Activated T-helper 1 cell treated with anti-CD3 and anti-CD28 coated beads, Interleukin-12 subunit alpha, Interleukin-12 subunit beta, Interleukin-2, Interleukin-4 antibody, amounts not matched to agents 30 ng/mL and 10 ng/mL and 1 ng/mL, durations not matched to agents 14 hours and 24 hours and 36 hours (primary cell): ENCODE measurements around the gene SNED1. TPM values are rescaled to one million over a fixed set of nuclear protein-coding genes. Genes with fewer than 3 reads are reported as not detected.

ENCODE experiments used
- DNase-seq: peaks from one replicate; pipeline ENCODE4 v3.0.0; 2021; ENCODE audit warnings: low spot score
- H3K27ac Mint-ChIP-seq: one replicate; pipeline ENCODE4 v1.8.0; 2021; ENCODE audit warnings: mild to moderate bottlenecking, mixed read lengths
- H3K27me3 Mint-ChIP-seq: one replicate; pipeline ENCODE4 v1.8.0; 2022; ENCODE audit warnings: mild to moderate bottlenecking, moderate library complexity, mixed read lengths; ENCODE audit not compliant: insufficient read depth
- H3K36me3 Mint-ChIP-seq: one replicate; pipeline ENCODE4 v1.8.0; 2021; ENCODE audit warnings: low read depth, mixed read lengths
- H3K4me1 Mint-ChIP-seq: one replicate; pipeline ENCODE4 v1.8.0; 2021; ENCODE audit warnings: low read depth, mixed read lengths
- H3K4me3 Mint-ChIP-seq: one replicate; pipeline ENCODE4 v1.8.0; 2021; ENCODE audit warnings: mild to moderate bottlenecking, moderate library complexity, mixed read lengths
- H3K9me3 Mint-ChIP-seq: one replicate; pipeline ENCODE4 v1.8.0; 2021; ENCODE audit warnings: mixed read lengths
- intact Hi-C: fragments of 100-400 bp; cut with micrococcal nuclease; formaldehyde crosslinking; loops from one replicate; pipeline ENCODE4 v1.15.1; 2024
- total RNA-seq: library from RNA; stranded (reverse); gene quantifications from 2 replicates; pipeline ENCODE4 v1.2.3, GENCODE V29; 2022

SNED1 gene
- total RNA-seq, 1 donor from 2014 or later, result 2.5 TPM

GRCh38 chr2:241074901-241075540, 76.6 kb downstream of the SNED1 start:
- intact Hi-C loops, result no loop called here
- peaks cover 5% of the 10 kb centered on the region for H3K36me3 Mint-ChIP-seq
- no peak overlapping the region for H3K4me3 Mint-ChIP-seq
- no peak for DNase-seq
- H3K27ac Mint-ChIP-seq, result no peak overlapping the region
- no peaks in the 10 kb centered on the region for H3K27me3 Mint-ChIP-seq
- no peaks in the 10 kb centered on the region for H3K4me1 Mint-ChIP-seq
- H3K9me3 Mint-ChIP-seq, result no peaks in the 10 kb centered on the region

DNA sequence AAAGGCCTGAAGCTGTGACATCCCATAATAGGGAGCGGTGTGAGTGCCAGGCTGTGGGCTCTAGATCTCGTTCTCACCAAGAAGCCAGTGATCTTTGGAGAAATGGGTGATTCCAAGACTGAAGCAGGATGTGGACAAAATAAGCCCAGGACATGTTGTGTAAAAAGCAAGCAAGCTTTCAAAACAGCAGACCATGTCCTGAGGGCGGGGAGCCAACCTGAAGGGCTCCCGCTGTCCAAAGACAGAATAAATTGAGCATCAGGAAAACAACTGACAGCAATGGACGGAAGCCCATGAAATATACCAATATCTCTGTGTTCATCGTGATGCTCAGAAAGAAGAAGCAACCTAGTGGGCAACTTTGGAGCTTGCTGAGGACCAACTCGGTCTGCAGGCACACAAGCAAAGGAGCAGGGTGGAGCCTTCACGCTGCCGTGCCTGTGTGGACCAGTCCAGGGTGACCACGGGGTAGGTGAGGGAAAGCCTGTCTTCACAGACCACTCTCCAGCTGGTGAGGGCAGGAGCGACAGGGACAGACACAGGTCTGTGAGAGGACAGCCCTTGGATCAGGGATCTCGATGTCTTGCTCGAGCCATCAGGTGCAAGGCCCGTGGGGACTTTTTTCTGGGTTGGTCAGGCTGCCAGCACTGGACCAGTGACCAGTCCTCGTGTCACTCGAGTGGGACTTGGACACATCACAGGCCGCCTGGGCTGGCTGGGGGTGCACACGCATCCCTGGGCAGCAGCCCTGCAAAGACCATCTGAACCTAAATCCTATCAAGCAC, 82.2 kb downstream of the SNED1 start:
- no peaks in the 10 kb centered on the region for H3K27me3 Mint-ChIP-seq
- H3K4me1 Mint-ChIP-seq, result no peaks in the 10 kb centered on the region
- intact Hi-C loops, result no loop called here
- peaks cover 11% of the 10 kb centered on the region for H3K36me3 Mint-ChIP-seq
- no peak overlapping the region for H3K27ac Mint-ChIP-seq
- no peaks in the 10 kb centered on the region for H3K9me3 Mint-ChIP-seq
- H3K4me3 Mint-ChIP-seq, result no peak overlapping the region
- DNase-seq, result no peak

DNA sequence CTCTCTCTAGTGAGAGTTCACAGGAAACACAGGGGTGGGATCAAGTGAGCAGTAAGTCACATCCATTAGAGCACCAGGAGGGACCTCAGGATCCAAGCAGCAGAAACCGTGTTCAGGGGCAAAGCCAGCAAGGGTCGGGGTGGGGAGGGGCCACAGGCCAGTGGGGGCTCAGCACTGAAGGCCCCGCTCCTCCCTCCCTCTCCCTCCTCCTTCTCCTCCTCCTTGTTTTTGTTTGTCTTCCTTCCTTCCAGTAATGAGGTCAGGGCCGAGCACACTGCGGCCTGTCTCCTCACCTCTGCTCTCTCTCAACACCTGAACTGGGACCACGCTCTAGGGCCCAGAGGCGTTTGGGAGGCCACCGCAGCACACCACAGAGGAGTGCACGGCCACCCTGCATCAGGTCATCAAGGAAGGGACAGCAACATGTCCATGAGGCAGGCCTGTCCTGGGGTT, 82.8 kb downstream of the SNED1 start:
- Mint-ChIP-seq H3K4me3 (no peak overlapping the region), H3K27ac (no peak overlapping the region), H3K36me3 (peaks cover 10% of the 10 kb centered on the region), H3K4me1 (no peaks in the 10 kb centered on the region), H3K9me3 (no peaks in the 10 kb centered on the region), H3K27me3 (no peaks in the 10 kb centered on the region)
- intact Hi-C loops, result no loop called here
- no peak for DNase-seq

DNA sequence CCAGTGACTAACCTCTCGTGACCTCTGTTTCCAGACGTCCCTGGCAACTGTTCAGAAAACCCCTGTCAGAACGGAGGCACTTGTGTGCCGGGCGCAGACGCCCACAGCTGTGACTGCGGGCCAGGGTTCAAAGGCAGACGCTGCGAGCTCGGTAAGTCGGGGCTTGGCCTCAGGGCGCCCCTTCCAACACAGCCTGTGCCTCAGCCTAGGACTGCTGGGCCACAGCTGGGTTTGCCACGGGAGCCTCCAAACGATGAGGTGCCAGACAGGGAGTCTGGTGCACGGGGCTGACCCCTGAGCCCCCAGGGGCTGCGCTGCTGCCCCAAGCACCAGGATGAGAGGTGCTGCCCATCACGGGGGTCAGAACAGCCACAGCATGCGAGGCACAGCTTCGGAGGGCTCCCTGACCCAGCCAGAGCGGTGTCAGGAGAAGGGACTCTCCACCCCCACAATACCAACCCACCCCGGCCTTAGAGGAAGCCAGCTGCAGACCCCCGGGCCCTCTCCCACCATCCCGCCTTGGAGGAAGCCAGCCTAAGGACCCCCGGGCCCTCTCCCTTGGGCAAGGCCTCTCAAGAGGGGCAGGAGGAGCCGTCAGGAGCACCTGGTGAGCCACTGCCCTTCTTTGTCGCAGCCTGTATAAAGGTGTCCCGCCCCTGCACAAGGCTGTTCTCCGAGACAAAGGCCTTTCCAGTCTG, 83.4 kb downstream of the SNED1 start:
- no peak overlapping the region for H3K4me3 Mint-ChIP-seq
- no peaks in the 10 kb centered on the region for H3K4me1 Mint-ChIP-seq
- no peaks in the 10 kb centered on the region for H3K9me3 Mint-ChIP-seq
- H3K36me3 Mint-ChIP-seq, result peaks cover 13% of the 10 kb centered on the region
- H3K27me3 Mint-ChIP-seq, result no peaks in the 10 kb centered on the region
- H3K27ac Mint-ChIP-seq, result no peak overlapping the region
- no peak for DNase-seq
- intact Hi-C loops, result no loop called here

GRCh38 chr2:241082341-241083090, 84.1 kb downstream of the SNED1 start:
- DNase-seq, result no peak
- intact Hi-C loops, result no loop called here
- Mint-ChIP-seq H3K27ac (peak overlapping the region; percentile 26), H3K27me3 (no peaks in the 10 kb centered on the region), H3K36me3 (peaks cover 13% of the 10 kb centered on the region), H3K4me3 (no peak overlapping the region), H3K9me3 (no peaks in the 10 kb centered on the region), H3K4me1 (no peaks in the 10 kb centered on the region)

DNA sequence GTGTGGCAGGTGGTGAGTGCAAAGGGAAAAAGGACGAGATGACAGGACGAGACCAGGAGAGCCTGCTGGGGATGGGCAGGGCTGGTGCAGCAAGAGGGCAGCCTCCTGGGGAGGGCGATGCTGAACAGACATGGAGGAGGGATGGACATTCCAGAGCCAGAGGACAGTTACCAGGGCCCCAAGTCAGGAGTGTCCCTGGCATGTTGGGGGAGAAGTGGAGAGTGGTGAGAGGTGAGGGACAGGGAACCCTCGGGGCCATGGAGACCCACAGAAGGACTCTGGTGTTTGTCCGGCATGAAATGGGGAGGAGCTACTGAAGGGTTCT, 84.6 kb downstream of the SNED1 start:
- DNase-seq, result no peak
- H3K4me3 Mint-ChIP-seq, result no peak overlapping the region
- H3K36me3 Mint-ChIP-seq, result peaks cover 15% of the 10 kb centered on the region
- H3K27ac Mint-ChIP-seq, result no peak overlapping the region
- no peaks in the 10 kb centered on the region for H3K9me3 Mint-ChIP-seq
- no peaks in the 10 kb centered on the region for H3K27me3 Mint-ChIP-seq
- H3K4me1 Mint-ChIP-seq, result no peaks in the 10 kb centered on the region
- intact Hi-C loops, result no loop called here

GRCh38 chr2:241084856-241085444, 86.5 kb downstream of the SNED1 start:
- no peaks in the 10 kb centered on the region for H3K9me3 Mint-ChIP-seq
- no peak overlapping the region for H3K27ac Mint-ChIP-seq
- DNase-seq, result no peak
- H3K4me3 Mint-ChIP-seq, result no peak overlapping the region
- H3K36me3 Mint-ChIP-seq, result peaks cover 27% of the 10 kb centered on the region
- H3K27me3 Mint-ChIP-seq, result no peaks in the 10 kb centered on the region
- no peaks in the 10 kb centered on the region for H3K4me1 Mint-ChIP-seq
- intact Hi-C loops, result no loop called here

GRCh38 chr2:241087420-241088268, 89.2 kb downstream of the SNED1 start:
- Mint-ChIP-seq H3K4me3 (no peak overlapping the region), H3K36me3 (peaks cover 37% of the 10 kb centered on the region), H3K4me1 (no peaks in the 10 kb centered on the region), H3K9me3 (no peaks in the 10 kb centered on the region), H3K27ac (no peak overlapping the region), H3K27me3 (no peaks in the 10 kb centered on the region)
- DNase-seq, result no peak
- intact Hi-C loops, result no loop called here

DNA sequence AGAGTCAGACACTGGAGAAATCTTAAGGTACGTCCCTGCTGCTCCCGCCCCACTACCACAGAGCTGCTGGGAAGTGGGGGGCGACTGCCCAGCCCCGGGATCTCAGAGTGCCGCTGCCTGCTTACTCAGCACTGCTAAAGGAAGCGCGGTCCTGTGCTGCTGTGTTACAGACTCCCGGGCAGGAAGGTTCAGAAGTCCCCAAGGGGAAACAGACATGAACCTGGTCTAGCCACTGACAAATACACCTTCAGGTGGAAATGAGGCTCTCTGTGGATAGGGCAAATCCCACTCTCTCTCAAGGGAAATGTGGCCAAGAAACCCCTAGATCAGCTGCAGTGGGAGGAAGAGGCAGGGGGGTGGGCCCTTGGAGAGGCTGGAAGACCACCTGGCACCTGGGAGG, 90.0 kb downstream of the SNED1 start:
- H3K9me3 Mint-ChIP-seq, result no peaks in the 10 kb centered on the region
- intact Hi-C loops, result no loop called here
- H3K27me3 Mint-ChIP-seq, result no peaks in the 10 kb centered on the region
- H3K27ac Mint-ChIP-seq, result no peak overlapping the region
- peaks cover 42% of the 10 kb centered on the region for H3K36me3 Mint-ChIP-seq
- DNase-seq, result no peak
- no peaks in the 10 kb centered on the region for H3K4me1 Mint-ChIP-seq
- no peak overlapping the region for H3K4me3 Mint-ChIP-seq

DNA sequence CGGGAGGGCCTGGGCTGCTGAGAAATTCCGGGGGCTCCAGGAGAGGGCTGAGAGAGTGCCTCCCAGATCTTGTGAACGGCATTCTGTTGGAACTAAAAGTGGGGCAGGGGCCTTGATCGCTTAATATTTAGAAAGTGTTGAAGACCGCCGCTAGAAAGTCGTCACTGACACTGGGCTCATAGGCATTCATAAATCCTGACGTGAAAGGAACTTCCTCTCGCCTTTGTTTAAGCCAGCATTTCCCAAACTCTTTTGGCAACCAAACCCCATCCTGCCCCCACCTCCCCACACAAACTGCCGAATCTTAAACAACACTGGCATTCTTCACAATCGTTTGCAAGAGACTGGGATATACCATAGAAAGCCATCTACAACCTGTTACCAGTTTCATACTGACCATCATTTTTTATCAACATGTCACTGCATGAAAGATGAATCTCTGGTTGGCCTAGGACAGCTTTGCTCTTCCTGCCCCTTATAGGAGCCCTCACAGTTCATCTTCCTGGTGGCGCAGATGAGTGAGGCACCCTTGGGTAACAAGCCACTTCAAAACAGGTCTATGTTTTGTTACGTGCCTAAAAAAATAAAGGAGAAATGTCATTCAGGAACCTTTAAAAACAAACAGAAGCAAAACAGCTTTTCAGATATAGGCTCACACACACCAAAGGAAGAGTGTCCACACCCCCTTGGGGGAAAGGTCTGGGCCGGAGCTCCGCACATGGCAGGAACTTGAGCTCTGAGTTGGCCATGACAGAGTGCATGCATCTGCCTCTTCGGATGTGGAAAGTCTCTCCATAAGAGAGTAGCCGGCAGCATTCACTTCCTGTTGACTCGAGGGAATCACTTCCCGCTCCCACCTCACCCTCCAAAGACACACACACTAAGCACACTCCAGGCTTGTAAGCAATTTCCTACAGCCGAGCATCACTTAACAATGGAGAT, 90.6 kb downstream of the SNED1 start:
- Mint-ChIP-seq H3K36me3 (peaks cover 44% of the 10 kb centered on the region), H3K27ac (no peak overlapping the region)
- intact Hi-C loops, result no loop called here

DNA sequence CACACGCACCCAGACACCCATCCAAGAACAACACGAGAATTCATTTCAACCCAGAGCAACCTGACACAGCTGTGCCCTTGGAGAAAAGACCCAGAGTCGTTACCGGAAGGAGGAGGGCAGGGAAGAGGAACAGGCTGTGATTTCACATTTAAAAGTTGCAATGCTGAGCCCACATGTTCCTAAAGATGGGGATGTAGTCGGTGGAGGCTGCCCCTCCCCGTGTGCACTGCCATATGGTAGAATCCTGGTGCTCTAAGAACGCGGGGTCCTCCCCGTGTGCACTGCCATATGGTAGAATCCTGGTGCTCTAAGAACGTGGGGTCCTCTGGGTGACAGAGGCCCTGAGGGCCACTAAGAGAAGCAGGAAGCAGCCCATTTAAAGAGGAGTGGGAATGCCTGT, 92.8 kb downstream of the SNED1 start:
- Mint-ChIP-seq H3K27ac (peak overlapping the region; percentile 24), H3K36me3 (peaks cover 46% of the 10 kb centered on the region)
- intact Hi-C loops, result no loop called here

More for the DNA sequence above, 90.6 kb downstream of the SNED1 start:
- Mint-ChIP-seq H3K4me1 (no peaks in the 10 kb centered on the region), H3K4me3 (no peak overlapping the region), H3K9me3 (no peaks in the 10 kb centered on the region), H3K27me3 (no peaks in the 10 kb centered on the region)
- no peak for DNase-seq

More for the DNA sequence above, 92.8 kb downstream of the SNED1 start:
- Mint-ChIP-seq H3K27me3 (no peaks in the 10 kb centered on the region), H3K9me3 (no peaks in the 10 kb centered on the region), H3K4me3 (no peak overlapping the region), H3K4me1 (peaks cover 9% of the 10 kb centered on the region)
- DNase-seq, result no peak
